Measurements from ENCODE around the gene HLA-DQA1. TPM values are rescaled to one million over a fixed set of nuclear protein-coding genes. Genes with fewer than 3 reads are reported as not detected.

The HLA-DQA1 gene
- total and polyA plus RNA-seq, 10 of the 15 experiments (the other 5 are each of a cell fraction or from before 2014, with no cell fraction given), result 289 to 1,769 (median 460) TPM

GRCh38 chr6:32692019-32692418, 54.8 kb downstream of the HLA-DQA1 start (continued):
- TF ChIP-seq HDGF (IDR thresholded peaks at IDR 0.05), result no peak
- no peak for TF ChIP-seq IKZF2 (IDR thresholded peaks at IDR 0.05)
- TF ChIP-seq ZBTB40 (IDR thresholded peaks at IDR 0.05; ENCODE audit: borderline replicate concordance), result no peak; the same call in 1 of the 2 replicates
- 0 out of 3 replicates have a peak, but pooled peaks have one; percentile 48 for TF ChIP-seq POU2F2 (IDR thresholded peaks at IDR 0.05; ENCODE audit: borderline replicate concordance, low read depth, low read length)
- TF ChIP-seq CTCF (IDR thresholded peaks at IDR 0.05 in 2 of 3, conservative IDR thresholded peaks at IDR 0.05 in 1 of 3; ENCODE audit: control insufficient read depth in 2 of 3, extremely low read depth in 1 of 3, insufficient read depth in 1 of 3, low read depth in 3 of 3, low read length in 3 of 3), result peak; percentile 68 to 84 (median 80)
- TF ChIP-seq, protein P1, sequence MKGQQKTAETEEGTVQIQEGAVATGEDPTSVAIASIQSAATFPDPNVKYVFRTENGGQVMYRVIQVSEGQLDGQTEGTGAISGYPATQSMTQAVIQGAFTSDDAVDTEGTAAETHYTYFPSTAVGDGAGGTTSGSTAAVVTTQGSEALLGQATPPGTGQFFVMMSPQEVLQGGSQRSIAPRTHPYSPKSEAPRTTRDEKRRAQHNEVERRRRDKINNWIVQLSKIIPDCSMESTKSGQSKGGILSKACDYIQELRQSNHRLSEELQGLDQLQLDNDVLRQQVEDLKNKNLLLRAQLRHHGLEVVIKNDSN (IDR thresholded peaks at IDR 0.05; ENCODE audit: borderline replicate concordance, extremely low read length, insufficient read depth, low read depth, low read length), result no peak
- TF ChIP-seq, protein P2, sequence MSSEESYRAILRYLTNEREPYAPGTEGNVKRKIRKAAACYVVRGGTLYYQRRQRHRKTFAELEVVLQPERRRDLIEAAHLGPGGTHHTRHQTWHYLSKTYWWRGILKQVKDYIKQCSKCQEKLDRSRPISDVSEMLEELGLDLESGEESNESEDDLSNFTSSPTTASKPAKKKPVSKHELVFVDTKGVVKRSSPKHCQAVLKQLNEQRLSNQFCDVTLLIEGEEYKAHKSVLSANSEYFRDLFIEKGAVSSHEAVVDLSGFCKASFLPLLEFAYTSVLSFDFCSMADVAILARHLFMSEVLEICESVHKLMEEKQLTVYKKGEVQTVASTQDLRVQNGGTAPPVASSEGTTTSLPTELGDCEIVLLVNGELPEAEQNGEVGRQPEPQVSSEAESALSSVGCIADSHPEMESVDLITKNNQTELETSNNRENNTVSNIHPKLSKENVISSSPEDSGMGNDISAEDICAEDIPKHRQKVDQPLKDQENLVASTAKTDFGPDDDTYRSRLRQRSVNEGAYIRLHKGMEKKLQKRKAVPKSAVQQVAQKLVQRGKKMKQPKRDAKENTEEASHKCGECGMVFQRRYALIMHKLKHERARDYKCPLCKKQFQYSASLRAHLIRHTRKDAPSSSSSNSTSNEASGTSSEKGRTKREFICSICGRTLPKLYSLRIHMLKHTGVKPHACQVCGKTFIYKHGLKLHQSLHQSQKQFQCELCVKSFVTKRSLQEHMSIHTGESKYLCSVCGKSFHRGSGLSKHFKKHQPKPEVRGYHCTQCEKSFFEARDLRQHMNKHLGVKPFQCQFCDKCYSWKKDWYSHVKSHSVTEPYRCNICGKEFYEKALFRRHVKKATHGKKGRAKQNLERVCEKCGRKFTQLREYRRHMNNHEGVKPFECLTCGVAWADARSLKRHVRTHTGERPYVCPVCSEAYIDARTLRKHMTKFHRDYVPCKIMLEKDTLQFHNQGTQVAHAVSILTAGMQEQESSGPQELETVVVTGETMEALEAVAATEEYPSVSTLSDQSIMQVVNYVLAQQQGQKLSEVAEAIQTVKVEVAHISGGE (CRISPR knock-in tag; IDR thresholded peaks at IDR 0.05), result no peak
- no peak for TF ChIP-seq HDAC6 (IDR thresholded peaks at IDR 0.05; ENCODE audit: unreplicated experiment)
- no peak for TF ChIP-seq NRF1 (conservative IDR thresholded peaks at IDR 0.05; ENCODE audit: low read depth, low read length)
- TF ChIP-seq CREM (IDR thresholded peaks at IDR 0.05; ENCODE audit: low read depth), result no peak
- no peak for TF ChIP-seq HDAC2 (IDR thresholded peaks at IDR 0.05)
- no peak for TF ChIP-seq JUNB (IDR thresholded peaks at IDR 0.05)
- no peak for TF ChIP-seq RUNX3 (IDR thresholded peaks at IDR 0.05; ENCODE audit: low read length)
- TF ChIP-seq SMC3 (IDR thresholded peaks at IDR 0.05; ENCODE audit: borderline replicate concordance, low read length), result peak; percentile 86
- TF ChIP-seq BMI1 (IDR thresholded peaks at IDR 0.05; ENCODE audit: borderline replicate concordance), result no peak
